Esophagus squamous epithelium (tissue), 4 donors: ENCODE data around the gene CFAP97.

Experiments used
- POLR2A ChIP-seq, 4 donors: fragments of 450-650 bp; IDR thresholded peaks; one replicate each; pipeline ENCODE4 v1.6.1; 2017; ENCODE audit warnings: antibody characterized with exemption in 4 of 4, mild to moderate bottlenecking in 4 of 4, moderate library complexity in 3 of 4
- TF ChIP-seq, protein P1 (sequence below), 6 experiments: fragments of 450-650 bp in 4 of 6; fragments of 200-600 bp in 2 of 6; sonication (generic) in 2 of 6; IDR thresholded peaks; one replicate each; pipeline ENCODE4 v1.5.1; 2016 to 2019; ENCODE audit warnings: antibody characterized with exemption in 6 of 6, mild to moderate bottlenecking in 4 of 6, moderate library complexity in 4 of 6

GRCh38 chr4:185183622-185184281 is 20.0 kb downstream of the CFAP97 start:
- TF ChIP-seq, protein P1, sequence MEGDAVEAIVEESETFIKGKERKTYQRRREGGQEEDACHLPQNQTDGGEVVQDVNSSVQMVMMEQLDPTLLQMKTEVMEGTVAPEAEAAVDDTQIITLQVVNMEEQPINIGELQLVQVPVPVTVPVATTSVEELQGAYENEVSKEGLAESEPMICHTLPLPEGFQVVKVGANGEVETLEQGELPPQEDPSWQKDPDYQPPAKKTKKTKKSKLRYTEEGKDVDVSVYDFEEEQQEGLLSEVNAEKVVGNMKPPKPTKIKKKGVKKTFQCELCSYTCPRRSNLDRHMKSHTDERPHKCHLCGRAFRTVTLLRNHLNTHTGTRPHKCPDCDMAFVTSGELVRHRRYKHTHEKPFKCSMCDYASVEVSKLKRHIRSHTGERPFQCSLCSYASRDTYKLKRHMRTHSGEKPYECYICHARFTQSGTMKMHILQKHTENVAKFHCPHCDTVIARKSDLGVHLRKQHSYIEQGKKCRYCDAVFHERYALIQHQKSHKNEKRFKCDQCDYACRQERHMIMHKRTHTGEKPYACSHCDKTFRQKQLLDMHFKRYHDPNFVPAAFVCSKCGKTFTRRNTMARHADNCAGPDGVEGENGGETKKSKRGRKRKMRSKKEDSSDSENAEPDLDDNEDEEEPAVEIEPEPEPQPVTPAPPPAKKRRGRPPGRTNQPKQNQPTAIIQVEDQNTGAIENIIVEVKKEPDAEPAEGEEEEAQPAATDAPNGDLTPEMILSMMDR (IDR thresholded peaks at IDR 0.05) = peak; percentile 55 to 86 (median 76)
- no peak for TF ChIP-seq POLR2A (IDR thresholded peaks at IDR 0.05)
